NB4 (cell line): Measurements from ENCODE around the gene MED29.

Source experiments
- DNase-seq: peaks from one replicate; pipeline ENCODE4 v3.0.0; 2010; ENCODE audit warnings: low read depth
- H3K4me3 ChIP-seq: one replicate; pipeline ENCODE4 v1.5.1; 2011; ENCODE audit warnings: mild to moderate bottlenecking, low read depth, low read length, moderate library complexity
- MAX ChIP-seq: IDR thresholded peaks from 2 replicates; pipeline ENCODE4 v1.6.1; 2011; ENCODE audit warnings: low read depth, low read length
- MYC ChIP-seq: IDR thresholded peaks from 2 replicates; pipeline ENCODE4 v1.6.1; 2011; ENCODE audit warnings: low read depth, low read length
- POLR2A ChIP-seq: IDR thresholded peaks from 2 replicates; pipeline ENCODE4 v1.6.1; 2011; ENCODE audit warnings: mild to moderate bottlenecking; ENCODE audit not compliant: insufficient read length; ENCODE audit errors: extremely low read depth
- TF ChIP-seq, protein P1 (sequence below): IDR thresholded peaks from one replicate; pipeline ENCODE4 v1.5.1; 2012; ENCODE audit warnings: low read depth, low read length

Gene MED29

GRCh38 chr19:39406656-39407409, 15.7 kb downstream of the MED29 start, which contains the start of gene ZFP36:
ZFP36 (plus strand) TSS chr19:39406847; CDS start chr19:39406905, 58 bp downstream.
- peak; percentile 91 for TF ChIP-seq POLR2A
- TF ChIP-seq, protein P1, sequence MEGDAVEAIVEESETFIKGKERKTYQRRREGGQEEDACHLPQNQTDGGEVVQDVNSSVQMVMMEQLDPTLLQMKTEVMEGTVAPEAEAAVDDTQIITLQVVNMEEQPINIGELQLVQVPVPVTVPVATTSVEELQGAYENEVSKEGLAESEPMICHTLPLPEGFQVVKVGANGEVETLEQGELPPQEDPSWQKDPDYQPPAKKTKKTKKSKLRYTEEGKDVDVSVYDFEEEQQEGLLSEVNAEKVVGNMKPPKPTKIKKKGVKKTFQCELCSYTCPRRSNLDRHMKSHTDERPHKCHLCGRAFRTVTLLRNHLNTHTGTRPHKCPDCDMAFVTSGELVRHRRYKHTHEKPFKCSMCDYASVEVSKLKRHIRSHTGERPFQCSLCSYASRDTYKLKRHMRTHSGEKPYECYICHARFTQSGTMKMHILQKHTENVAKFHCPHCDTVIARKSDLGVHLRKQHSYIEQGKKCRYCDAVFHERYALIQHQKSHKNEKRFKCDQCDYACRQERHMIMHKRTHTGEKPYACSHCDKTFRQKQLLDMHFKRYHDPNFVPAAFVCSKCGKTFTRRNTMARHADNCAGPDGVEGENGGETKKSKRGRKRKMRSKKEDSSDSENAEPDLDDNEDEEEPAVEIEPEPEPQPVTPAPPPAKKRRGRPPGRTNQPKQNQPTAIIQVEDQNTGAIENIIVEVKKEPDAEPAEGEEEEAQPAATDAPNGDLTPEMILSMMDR: no peak
- TF ChIP-seq MAX: no peak
- no peak; the same call in 1 of the 2 replicates for TF ChIP-seq MYC
- H3K4me3 ChIP-seq: peak within 1 kb of the TSS; percentile 79
- DNase-seq: peak; percentile 73

GRCh38 chr19:39407410-39407659, 16.2 kb downstream of the MED29 start:
- H3K4me3 ChIP-seq: peak overlapping the region; percentile 79
- no peak for TF ChIP-seq MYC
- TF ChIP-seq POLR2A: no peak
- TF ChIP-seq, protein P1: no peak
- TF ChIP-seq MAX: no peak
- DNase-seq: no peak

DNA sequence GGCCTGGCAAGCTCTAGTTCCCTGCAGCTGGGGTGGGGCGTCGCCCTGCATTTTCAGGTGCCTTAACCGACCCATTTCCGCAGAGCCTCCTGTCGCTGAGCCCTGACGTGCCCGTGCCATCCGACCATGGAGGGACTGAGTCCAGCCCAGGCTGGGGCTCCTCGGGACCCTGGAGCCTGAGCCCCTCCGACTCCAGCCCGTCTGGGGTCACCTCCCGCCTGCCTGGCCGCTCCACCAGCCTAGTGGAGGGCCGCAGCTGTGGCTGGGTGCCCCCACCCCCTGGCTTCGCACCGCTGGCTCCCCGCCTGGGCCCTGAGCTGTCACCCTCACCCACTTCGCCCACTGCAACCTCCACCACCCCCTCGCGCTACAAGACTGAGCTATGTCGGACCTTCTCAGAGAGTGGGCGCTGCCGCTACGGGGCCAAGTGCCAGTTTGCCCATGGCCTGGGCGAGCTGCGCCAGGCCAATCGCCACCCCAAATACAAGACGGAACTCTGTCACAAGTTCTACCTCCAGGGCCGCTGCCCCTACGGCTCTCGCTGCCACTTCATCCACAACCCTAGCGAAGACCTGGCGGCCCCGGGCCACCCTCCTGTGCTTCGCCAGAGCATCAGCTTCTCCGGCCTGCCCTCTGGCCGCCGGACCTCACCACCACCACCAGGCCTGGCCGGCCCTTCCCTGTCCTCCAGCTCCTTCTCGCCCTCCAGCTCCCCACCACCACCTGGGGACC, 16.6 kb downstream of the MED29 start:
- TF ChIP-seq MAX: no peak
- TF ChIP-seq, protein P1: no peak
- no peak for TF ChIP-seq POLR2A
- no peak for TF ChIP-seq MYC
- H3K4me3 ChIP-seq: peak overlapping the region; percentile 79
- no peak for DNase-seq

DNA sequence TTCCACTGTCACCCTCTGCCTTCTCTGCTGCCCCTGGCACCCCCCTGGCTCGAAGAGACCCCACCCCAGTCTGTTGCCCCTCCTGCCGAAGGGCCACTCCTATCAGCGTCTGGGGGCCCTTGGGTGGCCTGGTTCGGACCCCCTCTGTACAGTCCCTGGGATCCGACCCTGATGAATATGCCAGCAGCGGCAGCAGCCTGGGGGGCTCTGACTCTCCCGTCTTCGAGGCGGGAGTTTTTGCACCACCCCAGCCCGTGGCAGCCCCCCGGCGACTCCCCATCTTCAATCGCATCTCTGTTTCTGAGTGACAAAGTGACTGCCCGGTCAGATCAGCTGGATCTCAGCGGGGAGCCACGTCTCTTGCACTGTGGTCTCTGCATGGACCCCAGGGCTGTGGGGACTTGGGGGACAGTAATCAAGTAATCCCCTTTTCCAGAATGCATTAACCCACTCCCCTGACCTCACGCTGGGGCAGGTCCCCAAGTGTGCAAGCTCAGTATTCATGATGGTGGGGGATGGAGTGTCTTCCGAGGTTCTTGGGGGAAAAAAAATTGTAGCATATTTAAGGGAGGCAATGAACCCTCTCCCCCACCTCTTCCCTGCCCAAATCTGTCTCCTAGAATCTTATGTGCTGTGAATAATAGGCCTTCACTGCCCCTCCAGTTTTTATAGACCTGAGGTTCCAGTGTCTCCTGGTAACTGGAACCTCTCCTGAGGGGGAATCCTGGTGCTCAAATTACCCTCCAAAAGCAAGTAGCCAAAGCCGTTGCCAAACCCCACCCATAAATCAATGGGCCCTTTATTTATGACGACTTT, 17.4 kb downstream of the MED29 start:
- peak overlapping the region; percentile 53 for H3K4me3 ChIP-seq
- TF ChIP-seq MYC (no peak), POLR2A (no peak), MAX (no peak)
- TF ChIP-seq, protein P1: no peak
- no peak for DNase-seq

GRCh38 chr19:39409208-39410016, 18.2 kb downstream of the MED29 start:
- H3K4me3 ChIP-seq: peak overlapping the region; percentile 59
- no peak for TF ChIP-seq MAX
- TF ChIP-seq, protein P1: no peak
- TF ChIP-seq POLR2A: no peak
- no peak for TF ChIP-seq MYC
- peak; percentile 72 for DNase-seq
